HUES64 (cell line): ENCODE measurements around the gene CEP41.

Experiments used
- H3K27ac ChIP-seq: 2 replicates; pipeline ENCODE4 v1.7.0; 2013; ENCODE audit warnings: low read depth, low read length, inconsistent platforms
- H3K27me3 ChIP-seq: 2 replicates; pipeline ENCODE4 v1.6.1; 2013; ENCODE audit warnings: mild to moderate bottlenecking, low read length; ENCODE audit not compliant: insufficient read depth
- H3K36me3 ChIP-seq: 2 replicates; pipeline ENCODE4 v1.6.1; 2013; ENCODE audit warnings: mild to moderate bottlenecking, low read length; ENCODE audit not compliant: insufficient read depth
- H3K4me1 ChIP-seq: 2 replicates; pipeline ENCODE4 v1.6.1; 2013; ENCODE audit warnings: mild to moderate bottlenecking, low read length, moderate library complexity; ENCODE audit not compliant: insufficient read depth
- H3K4me3 ChIP-seq: 2 replicates; pipeline ENCODE4 v1.5.1; 2013; ENCODE audit warnings: mild to moderate bottlenecking, low read length, moderate library complexity
- H3K9ac ChIP-seq: 2 replicates; pipeline ENCODE4 v1.6.1; 2013; ENCODE audit warnings: mild to moderate bottlenecking, low read depth, low read length
- H3K9me3 ChIP-seq: 2 replicates; pipeline ENCODE4 v1.6.1; 2013; ENCODE audit warnings: low read depth, low read length; ENCODE audit not compliant: insufficient read depth
- WGBS: fragments of 150-250, 120-280 bp; methylation state at CpG from one replicate; pipeline ENCODE4 v1.1.7; 2013; ENCODE audit warnings: missing lambda C conversion rate; 5-methylcytosine and 5-hydroxymethylcytosine counted together

CEP41 gene

GRCh38 chr7:130479716-130480400 lies 39.0 kb upstream of the CEP41 start:
- H3K9ac ChIP-seq: no peak overlapping the region
- no peak overlapping the region for H3K27ac ChIP-seq
- H3K4me1 ChIP-seq: peaks cover 8% of the 10 kb centered on the region
- H3K4me3 ChIP-seq: no peak overlapping the region
- peaks cover 8% of the 10 kb centered on the region for H3K9me3 ChIP-seq
- no CpG with 5 or more reads among the region's 1 CpG for WGBS
- no peaks in the 10 kb centered on the region; the same call in 1 of the 2 replicates for H3K27me3 ChIP-seq
- H3K36me3 ChIP-seq: no peaks in the 10 kb centered on the region

DNA sequence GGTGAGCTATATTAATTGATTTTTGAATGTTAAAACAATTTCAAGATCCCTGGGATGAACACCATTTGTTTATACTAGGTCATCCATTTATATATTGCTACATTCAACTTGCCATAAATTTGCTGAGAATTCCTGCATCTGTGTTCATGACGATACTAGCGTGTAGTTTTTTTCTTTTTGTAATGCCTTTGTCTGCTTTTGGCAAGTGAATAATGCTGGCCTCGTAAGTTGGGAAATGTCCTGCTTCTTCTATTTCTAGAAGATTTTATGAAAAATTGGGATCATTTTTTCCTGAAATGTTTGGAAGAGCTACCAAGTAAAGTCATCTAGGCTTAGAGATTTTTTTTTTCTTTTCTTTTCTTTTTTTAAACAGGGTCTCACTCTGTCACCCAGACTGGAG lies 38.2 kb upstream of the CEP41 start:
- Histone ChIP-seq H3K4me3 (no peak overlapping the region), H3K27ac (no peak overlapping the region), H3K9ac (no peak overlapping the region), H3K36me3 (no peaks in the 10 kb centered on the region), H3K9me3 (peaks cover 8% of the 10 kb centered on the region), H3K27me3 (no peaks in the 10 kb centered on the region), H3K4me1 (peaks cover 9% of the 10 kb centered on the region)
- 94% methylated on average over 3 of the region's 3 CpGs for WGBS

- Histone ChIP-seq H3K4me3 (no peak overlapping the region), H3K27ac (no peak overlapping the region), H3K36me3 (no peaks in the 10 kb centered on the region), H3K9ac (no peak overlapping the region), H3K4me1 (peaks cover 12% of the 10 kb centered on the region), H3K27me3 (no peaks in the 10 kb centered on the region), H3K9me3 (peaks cover 8% of the 10 kb centered on the region)
- WGBS: 75% methylated on average over 9 of the region's 9 CpGs
Observed at GRCh38 chr7:130476297-130477150, 35.7 kb upstream of the CEP41 start.

GRCh38 chr7:130475776-130476175 lies 35.0 kb upstream of the CEP41 start:
- 56% methylated on average over 6 of the region's 7 CpGs for WGBS
- H3K27me3 ChIP-seq: no peaks in the 10 kb centered on the region
- H3K4me1 ChIP-seq: peaks cover 12% of the 10 kb centered on the region
- H3K9me3 ChIP-seq: peaks cover 8% of the 10 kb centered on the region
- H3K27ac ChIP-seq: no peak overlapping the region
- H3K36me3 ChIP-seq: no peaks in the 10 kb centered on the region
- no peak overlapping the region for H3K9ac ChIP-seq
- H3K4me3 ChIP-seq: no peak overlapping the region

- Histone ChIP-seq H3K4me3 (no peak overlapping the region), H3K4me1 (peaks cover 12% of the 10 kb centered on the region), H3K36me3 (no peaks in the 10 kb centered on the region), H3K27ac (no peak overlapping the region), H3K9me3 (peaks cover 8% of the 10 kb centered on the region), H3K9ac (no peak overlapping the region), H3K27me3 (no peaks in the 10 kb centered on the region)
- WGBS: 76% methylated on average over 4 of the region's 4 CpGs
Observed at GRCh38 chr7:130473876-130474275, 33.1 kb upstream of the CEP41 start.

- H3K36me3 ChIP-seq: no peaks in the 10 kb centered on the region
- peaks cover 6% of the 10 kb centered on the region for H3K9me3 ChIP-seq
- no peak overlapping the region for H3K9ac ChIP-seq
- peaks cover 12% of the 10 kb centered on the region for H3K4me1 ChIP-seq
- H3K27me3 ChIP-seq: no peaks in the 10 kb centered on the region
- H3K27ac ChIP-seq: no peak overlapping the region
- no peak overlapping the region for H3K4me3 ChIP-seq
Observed at GRCh38 chr7:130473289-130473688, 32.5 kb upstream of the CEP41 start.

GRCh38 chr7:130471974-130472373 lies 31.2 kb upstream of the CEP41 start:
- Histone ChIP-seq H3K4me3 (no peak overlapping the region), H3K9me3 (no peaks in the 10 kb centered on the region), H3K9ac (no peak overlapping the region), H3K27ac (no peak overlapping the region), H3K27me3 (no peaks in the 10 kb centered on the region), H3K4me1 (peaks cover 12% of the 10 kb centered on the region), H3K36me3 (no peaks in the 10 kb centered on the region)
- 95% methylated on average over 2 of the region's 2 CpGs for WGBS

GRCh38 chr7:130468612-130469011 lies 27.8 kb upstream of the CEP41 start:
- H3K4me1 ChIP-seq: no peaks in the 10 kb centered on the region
- H3K27ac ChIP-seq: no peak overlapping the region
- no CpG with 5 or more reads among the region's 1 CpG for WGBS
- H3K36me3 ChIP-seq: no peaks in the 10 kb centered on the region
- no peak overlapping the region for H3K9ac ChIP-seq
- no peak overlapping the region for H3K4me3 ChIP-seq
- H3K27me3 ChIP-seq: no peaks in the 10 kb centered on the region
- H3K9me3 ChIP-seq: no peaks in the 10 kb centered on the region

DNA sequence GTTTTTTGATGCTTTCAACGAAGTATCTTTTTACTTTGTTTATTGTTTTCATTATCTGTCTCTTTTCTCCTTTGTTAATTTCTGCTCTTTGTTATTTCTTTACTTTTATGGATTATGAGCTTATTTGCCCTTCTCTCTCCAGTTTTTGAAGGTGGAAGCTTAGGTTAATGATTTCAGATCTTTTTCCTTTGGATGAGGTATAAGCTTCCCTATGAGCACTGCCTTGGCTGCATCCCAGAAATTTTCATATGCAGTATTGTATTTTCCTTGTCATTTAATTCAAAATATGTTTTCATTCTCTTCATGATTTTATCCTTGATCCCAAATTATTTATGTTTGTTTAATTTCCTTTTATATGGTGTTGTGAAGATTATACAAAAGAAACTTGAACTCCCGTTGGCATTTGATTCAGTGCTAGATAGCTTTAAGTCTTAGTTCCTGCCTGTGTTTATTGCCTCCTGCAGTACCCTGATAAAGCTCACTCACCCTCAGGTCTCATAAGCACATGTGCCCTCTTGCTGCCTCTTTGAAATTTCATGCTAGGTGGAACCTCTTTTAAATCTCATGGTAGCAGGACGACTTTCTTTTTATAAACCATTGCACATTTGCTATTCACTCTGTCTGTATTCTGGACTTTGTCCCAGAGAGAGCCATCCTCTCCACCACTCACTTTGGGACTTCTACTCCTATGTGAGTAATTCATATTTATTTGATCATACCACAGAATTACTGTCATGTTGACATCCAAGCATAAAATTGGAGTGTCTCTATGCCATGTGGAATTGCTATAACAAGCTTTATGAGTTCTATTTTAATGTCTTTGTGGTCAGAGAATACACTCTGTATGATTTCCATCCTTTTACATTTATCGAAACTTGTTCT lies 23.0 kb upstream of the CEP41 start:
- H3K36me3 ChIP-seq: no peaks in the 10 kb centered on the region
- no peak overlapping the region for H3K9ac ChIP-seq
- peaks cover 10% of the 10 kb centered on the region; the same call in 1 of the 2 replicates for H3K9me3 ChIP-seq
- H3K4me3 ChIP-seq: no peak overlapping the region
- 89% methylated on average over 3 of the region's 4 CpGs for WGBS
- H3K27me3 ChIP-seq: no peaks in the 10 kb centered on the region
- no peaks in the 10 kb centered on the region for H3K4me1 ChIP-seq
- H3K27ac ChIP-seq: no peak overlapping the region

DNA sequence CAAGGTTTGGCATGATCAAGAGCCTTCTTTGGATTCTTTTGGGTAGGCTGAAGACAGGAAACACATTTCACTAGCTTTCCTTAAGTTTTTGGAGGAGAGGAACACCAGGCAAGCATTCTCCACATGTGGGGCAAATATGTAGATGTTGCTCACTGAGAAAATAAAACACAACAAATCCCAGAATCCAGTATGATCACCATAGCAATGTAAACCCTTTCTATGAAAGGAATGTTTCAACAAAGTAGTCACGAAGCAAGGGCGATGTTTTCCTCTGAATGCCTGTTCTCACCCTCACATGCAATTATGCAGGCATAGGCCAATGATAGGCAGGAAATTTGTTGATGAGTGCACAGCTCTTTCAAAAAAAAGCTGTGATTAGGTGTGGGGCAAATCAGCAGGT lies 20.5 kb upstream of the CEP41 start:
- no peaks in the 10 kb centered on the region for H3K27me3 ChIP-seq
- no peaks in the 10 kb centered on the region for H3K4me1 ChIP-seq
- H3K9me3 ChIP-seq: peaks cover 14% of the 10 kb centered on the region; the same call in 1 of the 2 replicates
- no peaks in the 10 kb centered on the region for H3K36me3 ChIP-seq
- H3K27ac ChIP-seq: no peak overlapping the region
- 93% methylated on average over 2 of the region's 2 CpGs for WGBS
- no peak overlapping the region for H3K4me3 ChIP-seq
- H3K9ac ChIP-seq: no peak overlapping the region

DNA sequence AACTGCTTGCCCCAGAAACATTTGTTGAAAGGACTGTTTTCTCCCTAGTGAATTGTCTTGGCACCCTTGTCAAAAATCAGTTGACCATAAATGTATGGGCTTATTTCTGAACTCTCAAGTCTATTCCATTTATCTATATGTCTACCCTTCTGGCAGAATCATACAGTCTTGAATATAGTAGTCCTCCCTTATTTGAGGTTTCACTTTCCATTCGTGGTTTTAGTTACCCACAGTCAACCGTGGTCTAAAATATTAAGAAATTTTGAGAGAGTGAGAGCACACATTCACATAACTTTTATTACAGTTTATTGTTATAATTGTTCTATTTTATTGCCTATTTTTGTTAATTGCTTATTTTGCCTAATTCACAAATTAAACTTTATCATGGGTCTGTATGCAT lies 17.4 kb upstream of the CEP41 start:
- no CpG with 5 or more reads among the region's 2 CpGs for WGBS
- Histone ChIP-seq H3K27me3 (no peaks in the 10 kb centered on the region), H3K36me3 (no peaks in the 10 kb centered on the region), H3K4me3 (no peak overlapping the region), H3K27ac (no peak overlapping the region), H3K4me1 (no peaks in the 10 kb centered on the region), H3K9me3 (peaks cover 14% of the 10 kb centered on the region; the same call in 1 of the 2 replicates), H3K9ac (no peak overlapping the region)
